GM19035 (cell line): ENCODE results near the gene RTF1.
A peak's percentile ranks its signal among the peaks of the same experiment; 100 is the strongest.
"Not testable (repeated sequence)": the region's sequence is repeated elsewhere in the genome, so short reads cannot be mapped to it uniquely, and the experiment has no call there.

Source experiments
- ATAC-seq: cut with Tn5 transposase; IDR thresholded peaks from one replicate; pipeline ENCODE4 v1.9.1; 2021; ENCODE audit not compliant: unreplicated experiment

Gene RTF1

DNA sequence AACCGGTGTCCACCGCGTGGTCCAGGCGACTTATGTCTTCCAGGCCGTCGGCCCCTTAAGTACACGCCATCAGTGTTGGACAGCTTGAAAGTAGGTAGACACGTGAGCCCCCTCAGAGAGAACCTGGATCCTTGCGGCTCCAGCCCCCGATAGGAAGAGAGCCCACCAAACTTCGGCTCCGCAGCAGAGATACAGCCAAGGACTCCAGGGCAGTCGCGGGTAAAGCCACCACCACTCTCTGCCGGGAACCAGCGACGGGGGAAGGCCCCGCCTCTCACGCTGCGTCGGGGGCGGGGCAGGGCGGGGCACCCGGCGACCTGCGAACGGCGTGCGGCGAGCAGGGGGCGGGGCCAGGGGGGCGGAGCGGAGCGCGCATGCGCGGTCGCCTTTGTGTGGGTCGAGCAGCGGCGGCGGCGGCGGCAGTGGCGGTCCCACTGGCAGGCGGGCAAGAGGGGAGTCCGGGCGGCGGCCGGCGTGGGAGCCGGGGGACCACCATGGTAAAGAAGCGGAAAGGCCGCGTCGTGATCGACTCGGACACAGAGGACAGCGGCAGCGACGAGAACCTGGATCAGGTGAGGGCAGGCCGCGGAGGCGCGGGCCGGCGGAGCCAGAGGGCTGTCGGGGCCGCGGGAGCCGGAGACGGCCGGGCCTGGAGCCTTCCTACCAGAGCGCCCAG lies at the start of gene RTF1:
Gene RTF1, plus strand, starts transcription at position 354 of the 676 bp plus-strand sequence. Its CDS starts 21 bp downstream, at position 375.
- peak; percentile 83 for ATAC-seq

DNA sequence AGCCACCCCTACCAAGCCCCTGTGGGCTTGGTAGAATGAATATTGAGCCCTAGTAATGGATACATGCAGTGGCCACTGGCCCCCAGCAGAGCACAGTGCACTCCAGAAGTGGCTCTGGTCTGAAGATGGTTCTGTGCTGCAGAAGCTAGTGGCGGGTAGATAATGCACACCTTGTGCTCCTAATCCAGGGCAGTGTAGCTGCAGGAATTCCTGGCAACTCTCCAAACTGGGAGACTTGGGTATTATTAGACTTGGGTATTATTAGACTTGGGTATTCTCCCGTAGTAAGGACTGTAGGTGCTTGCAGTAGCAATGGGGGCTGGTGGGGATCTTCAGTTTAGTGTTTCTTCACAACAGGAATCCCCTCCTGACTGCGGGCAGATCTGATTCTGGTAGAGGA lies 49.5 kb upstream of the RTF1 start:
- no peak for ATAC-seq

DNA sequence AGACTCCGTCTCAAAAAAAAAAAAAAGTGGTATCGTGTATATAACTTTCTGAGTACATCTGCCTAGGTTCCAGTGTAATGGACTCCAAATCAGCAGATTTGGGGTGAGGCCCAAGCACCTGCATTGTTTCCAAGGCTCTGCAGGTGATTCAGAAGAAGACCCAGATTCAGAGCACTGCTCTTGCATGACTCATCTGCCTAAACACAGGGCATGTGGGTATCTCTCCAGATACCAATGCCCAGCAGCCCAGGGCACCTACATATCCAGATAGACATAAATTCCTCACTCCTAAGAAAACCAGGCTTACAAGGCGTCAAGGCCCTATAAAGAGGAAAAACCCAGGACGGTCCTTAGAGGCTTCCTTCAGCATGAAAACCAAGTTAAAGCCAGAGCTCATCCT lies 38.9 kb upstream of the RTF1 start:
- no peak for ATAC-seq

DNA sequence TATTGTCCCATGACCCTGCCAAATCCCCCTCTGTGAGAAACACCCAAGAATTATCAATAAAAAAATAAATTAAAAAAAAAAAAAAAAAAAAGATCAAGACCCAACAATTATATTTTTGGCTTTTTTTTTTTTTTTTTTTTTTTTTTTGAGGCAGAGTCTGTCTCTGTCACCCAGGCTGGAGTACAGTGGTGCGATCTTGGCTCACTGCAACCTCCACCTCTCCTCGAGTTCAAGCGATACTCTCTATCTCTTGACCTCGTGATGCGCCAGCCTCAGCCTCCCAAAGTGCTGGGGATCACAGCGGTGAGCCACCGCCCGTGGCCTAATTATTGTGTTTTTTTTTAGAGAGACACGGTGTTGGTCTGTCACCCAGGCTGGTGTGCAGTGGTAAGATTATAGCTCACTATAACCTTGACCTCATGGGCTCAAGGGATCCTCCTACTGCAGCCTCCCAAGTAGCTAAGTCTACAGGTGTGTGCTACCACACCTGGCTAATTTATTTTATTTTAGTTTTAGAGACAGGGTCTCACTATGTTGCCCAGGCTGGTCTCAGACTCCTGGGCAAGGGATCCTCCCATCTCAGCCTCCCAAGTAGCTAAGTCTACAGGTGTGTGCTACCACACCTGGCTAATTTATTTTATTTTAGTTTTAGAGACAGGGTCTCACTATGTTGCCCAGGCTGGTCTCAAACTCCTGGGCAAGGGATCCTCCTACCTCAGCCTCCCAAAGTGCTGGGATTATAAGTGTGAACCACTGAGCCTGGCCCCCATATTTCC lies 32.7 kb upstream of the RTF1 start:
- ATAC-seq: not testable (repeated sequence)

DNA sequence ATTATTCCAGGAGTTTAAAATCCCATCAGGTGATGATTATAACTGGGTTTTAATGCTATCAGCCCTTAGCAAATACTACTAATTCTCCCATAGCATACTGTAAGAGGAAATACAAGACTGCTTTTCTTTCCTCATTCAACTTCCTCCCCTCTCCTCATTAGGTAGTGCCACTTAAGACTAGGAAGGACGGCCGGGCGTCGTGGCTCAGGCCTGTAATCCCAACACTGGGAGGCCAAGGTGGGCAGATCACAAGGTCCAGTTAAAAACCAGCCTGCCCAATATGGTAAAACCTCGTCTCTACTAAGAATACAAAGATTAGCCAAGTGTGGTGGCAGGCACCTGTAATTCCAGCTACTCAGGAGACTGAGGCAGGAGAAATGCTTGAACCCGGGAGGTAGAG lies 29.2 kb upstream of the RTF1 start:
- no peak for ATAC-seq

DNA sequence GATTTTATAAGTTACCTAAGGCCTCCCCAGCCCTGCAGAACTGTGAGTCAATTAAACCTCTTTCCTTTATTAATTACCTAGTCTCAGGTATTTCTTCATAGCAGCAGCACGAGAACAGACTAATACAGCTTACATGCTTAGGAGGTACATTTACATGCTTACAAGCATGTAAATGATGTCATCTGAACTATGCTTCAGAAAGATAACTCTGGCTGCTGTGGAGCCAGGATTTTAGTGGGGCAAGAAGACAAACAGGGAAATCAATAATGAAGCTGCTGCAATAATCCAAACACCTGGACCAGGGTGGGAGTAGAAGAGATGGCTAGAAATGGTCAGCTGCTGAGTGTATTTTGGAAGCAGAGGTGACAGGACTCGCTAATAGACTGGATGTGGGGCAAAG lies 24.2 kb upstream of the RTF1 start:
- ATAC-seq: no peak

DNA sequence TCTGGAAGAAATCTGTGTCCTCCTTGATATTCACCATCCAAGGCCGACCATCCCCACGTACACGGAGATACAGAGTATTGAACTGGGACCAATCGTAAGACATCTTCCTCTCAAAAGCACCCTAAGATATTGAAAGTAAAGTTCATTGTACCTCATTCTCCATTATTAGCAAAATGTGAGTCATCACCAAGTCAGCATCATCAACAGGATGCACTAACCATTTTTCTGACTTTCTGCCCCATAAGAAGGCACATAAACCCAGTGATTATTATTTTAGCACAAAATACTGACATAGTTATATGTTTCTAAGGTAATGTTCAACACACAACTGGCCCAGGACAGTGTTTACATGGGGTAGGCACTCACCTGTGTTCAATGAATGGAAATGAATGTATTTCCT lies 22.0 kb upstream of the RTF1 start:
- ATAC-seq: no peak

DNA sequence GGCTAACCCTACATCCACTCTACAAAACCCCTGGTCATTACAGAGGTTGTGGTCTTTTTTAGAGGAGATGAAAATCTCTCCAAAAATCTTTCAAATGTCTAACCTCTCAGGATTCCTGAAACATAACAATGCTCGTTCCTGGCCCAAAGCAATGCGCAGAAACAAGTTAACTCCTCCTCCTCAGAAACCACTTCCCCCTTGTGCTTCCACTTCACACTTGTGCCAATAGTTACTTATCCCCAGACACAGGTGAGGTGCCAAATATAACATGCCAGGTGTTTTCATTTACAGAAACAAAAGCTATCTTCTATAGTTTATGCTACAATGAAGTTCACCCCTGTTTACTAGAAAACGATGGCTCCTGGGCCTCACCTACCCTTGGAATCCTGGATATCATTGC lies 20.8 kb upstream of the RTF1 start:
- no peak for ATAC-seq

DNA sequence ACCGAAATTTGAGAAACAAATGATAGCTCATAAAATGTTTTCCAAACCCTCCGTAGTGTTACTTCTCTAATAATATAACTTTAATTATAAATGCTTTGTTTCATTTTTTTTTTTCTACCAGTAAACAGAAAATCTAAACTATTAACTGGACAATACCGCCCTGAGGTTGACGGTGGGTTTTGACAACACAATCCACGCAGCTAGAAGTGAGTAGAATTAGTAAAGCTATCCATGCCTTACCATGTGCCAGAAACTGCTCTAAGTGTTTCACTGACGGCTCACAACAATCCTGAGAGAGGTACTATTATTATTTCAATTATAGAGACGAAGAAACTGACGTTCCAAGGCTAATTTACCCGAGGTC lies 15.0 kb upstream of the RTF1 start:
- no peak for ATAC-seq

DNA sequence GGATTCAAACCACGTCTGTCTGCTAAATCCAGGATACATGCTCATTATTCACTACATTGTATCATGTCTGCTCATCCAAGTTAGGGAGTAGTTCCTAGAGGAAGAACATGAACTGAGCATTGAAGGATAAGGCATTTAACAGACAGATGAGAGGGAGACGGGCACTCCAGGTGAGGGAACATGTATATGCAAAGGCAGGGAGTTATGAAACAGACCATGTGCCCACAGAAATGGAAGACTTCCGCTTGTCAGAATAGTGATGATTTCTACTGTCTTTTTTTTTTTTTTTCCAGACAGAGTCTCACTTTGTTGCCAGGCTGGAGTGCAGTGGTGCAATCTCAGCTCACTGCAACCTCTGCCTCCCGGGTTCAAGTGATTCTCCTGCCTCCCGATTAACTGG lies 9.6 kb upstream of the RTF1 start:
- no peak for ATAC-seq

DNA sequence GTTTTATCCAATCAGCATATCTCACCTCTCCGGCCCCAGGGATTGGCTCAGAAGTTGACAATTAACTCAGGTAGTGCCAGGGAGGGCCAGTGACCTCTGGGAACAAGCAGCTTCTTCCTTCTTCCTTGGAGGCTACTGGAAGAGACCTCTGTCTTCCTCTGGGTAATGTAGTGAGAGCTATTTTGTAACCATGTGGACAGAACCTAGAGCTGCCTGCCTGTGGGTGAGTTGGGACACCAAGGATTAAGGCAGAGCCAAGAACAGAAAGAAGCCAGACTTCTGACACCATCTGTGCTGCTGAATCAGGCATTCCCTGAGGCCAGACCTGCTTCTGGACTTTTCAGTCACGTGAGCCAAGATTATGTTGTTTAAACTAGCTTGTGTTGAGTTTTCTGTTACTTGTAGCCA lies 8.7 kb upstream of the RTF1 start:
- ATAC-seq: no peak

DNA sequence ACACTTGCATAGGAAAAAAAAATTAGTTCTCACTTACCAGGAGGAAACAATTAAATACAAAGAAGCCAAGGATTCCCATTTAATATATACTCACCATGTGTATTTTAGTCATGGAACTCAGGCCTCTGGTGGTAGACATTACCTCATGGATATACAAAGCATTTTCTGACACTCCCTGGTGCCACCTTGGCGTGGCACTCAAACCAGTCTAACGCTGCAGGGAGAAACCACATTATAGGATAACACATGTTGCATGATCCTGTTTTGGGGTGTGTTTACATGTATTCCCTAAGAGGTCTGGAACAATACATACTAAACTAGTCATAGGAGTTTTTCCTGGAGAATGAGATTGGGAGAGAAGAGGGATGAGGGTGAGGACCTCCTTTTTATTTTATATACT lies 5.9 kb upstream of the RTF1 start:
- no peak for ATAC-seq

DNA sequence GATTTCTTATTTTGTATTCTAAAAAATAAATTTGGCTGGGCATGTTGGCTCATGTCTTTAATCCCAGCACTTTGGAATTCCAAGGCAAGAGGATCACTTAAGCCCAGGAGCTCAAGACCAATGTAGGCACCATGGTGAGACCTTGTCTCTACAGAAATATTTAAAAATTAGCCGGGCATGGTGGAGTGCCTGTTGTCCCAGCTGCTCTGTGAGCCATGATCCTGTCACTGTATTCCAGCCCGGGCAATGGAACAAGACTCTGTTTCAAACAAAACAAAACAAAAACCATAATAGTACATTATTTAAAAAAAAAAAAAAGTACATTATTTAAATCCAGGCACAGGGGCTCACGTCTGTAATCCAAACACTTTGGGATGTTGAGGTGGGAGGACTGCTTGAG lies 5.5 kb upstream of the RTF1 start:
- ATAC-seq: no peak

DNA sequence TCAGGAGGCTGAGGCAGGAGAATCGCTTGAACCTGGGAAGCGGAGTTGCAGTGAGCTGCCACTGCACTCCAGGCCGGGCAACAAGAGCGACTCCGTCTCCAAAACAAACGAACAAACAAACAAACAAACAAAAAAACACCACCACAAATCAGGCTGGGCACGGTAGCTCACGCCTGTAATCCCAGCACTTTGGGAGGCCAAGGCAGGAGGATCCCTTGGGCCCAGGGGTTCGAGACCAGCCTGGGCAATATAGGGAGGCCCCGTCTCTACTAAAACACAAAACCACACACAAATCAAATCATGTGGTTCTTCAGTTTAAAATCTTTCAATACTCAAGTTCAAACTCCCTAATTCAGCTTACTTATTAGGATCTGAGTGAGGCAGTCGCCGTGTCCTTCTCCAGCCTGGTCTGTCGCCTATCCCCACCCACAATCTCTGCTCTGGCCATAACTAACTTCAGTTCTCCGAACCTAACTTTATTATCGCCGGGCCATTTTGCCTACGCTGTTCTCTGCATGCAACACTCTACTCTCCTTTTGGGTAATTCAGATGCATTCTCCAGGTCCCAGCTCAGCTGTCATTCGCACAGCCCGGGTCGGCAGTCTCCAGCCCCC lies 660 bp upstream of the RTF1 start:
- ATAC-seq: no peak

DNA sequence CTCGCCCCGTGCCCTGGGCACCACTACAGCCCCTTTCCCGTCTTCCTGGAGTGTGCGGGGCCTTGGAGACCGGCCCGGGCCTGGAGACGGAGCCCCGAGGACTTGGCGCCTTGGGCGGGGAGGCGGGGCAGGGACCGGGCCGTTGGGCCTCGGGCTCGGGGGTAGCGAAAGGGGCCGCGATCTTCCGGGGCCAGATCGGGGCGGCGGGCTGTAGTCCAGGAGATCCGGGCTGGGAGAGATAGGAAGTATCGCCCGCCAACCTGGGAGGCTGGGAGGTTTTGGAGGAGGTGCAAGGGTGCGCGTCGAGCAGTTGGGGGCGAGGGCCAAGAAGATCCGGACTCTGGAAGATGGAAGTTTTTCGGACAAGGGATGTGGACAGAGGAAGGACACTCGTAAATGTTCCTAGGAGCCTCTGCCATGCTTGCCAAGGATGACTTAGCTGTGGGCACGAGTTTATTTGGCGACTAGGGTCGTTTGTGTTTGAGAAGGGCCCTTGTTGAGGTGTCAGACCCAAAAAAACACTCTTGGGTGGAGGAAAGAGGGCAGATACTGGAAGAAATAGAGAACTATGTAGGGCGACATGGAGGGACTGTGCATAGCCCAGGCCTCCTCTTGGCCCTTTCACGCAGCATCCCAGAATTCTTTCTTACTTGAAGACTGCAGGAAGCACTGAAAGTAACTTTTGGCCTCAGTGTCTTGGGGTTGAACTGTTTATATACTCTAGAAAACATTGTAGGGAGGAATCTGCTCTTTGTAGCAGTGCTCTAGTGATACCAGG lies 712 bp downstream of the RTF1 start:
- ATAC-seq: peak; percentile 44

DNA sequence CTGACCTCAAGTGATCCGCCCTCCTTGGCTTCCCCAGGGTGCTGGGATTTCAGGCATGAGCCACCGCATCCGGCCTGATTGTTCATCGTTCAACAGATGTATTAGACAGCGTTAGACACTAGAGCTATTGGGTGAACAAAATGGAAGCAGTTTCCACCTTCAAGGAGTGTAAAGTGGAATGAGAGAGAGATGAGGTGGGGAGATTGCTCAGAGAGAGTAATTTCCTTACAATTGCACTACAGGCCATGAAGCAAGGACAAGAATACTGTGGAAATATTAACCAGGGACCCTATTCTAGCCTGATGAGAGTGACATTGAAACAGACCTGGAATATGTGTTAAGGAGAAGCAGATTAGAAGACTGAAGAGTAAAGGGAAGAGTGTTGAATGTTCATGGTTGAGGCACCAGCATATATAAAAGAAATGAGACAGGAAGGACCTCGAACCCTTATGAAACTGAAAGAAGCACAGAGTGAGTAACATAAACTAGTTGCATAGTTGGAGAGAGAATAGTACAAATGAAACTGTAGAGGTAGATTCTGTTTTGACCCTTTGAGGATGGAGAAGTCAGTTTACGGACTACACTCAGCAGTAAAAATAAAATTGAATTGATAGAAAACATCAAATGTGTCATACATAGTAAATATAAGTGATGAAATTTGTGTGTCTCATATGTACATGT lies 7.2 kb downstream of the RTF1 start:
- peak; percentile 77 for ATAC-seq

DNA sequence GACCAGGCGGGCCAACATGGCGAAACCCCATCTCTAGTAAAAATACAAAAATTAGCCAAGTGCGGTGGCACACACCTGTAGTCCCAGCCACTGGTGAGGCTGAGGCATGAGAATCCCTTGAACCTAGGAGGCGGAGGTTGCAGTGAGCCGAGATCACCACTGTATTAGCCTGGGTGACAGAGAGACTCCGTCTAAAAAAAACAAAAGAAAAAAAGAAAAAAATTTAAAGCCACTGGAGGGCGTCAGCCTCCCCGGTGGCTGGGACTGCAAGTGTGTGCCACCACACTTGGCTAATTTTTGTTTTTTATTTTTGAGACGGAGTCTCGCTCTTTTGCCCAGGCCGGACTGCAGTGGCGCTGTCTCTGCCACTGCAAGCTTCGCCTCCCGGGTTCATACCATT lies 7.9 kb downstream of the RTF1 start:
- ATAC-seq: no peak

DNA sequence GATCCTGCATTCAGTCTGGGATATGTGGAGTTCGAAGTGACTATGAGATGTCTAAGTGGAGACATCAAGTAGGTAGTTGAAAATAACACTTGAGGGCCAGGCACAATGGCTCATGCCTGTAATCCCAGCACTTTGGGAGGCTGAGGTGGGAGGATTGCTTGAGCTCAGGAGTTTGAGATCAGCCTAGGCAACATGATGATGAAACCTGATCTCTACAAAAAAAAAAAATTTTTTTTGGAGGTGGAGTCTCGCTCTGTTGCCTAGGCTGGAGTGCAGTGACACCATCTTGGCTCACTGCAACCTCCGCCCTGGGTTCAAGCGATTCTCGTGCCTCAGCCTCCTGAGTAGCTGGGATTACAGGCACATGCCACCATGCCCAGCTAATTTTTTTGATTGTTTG lies 9.0 kb downstream of the RTF1 start:
- not testable (repeated sequence) for ATAC-seq

DNA sequence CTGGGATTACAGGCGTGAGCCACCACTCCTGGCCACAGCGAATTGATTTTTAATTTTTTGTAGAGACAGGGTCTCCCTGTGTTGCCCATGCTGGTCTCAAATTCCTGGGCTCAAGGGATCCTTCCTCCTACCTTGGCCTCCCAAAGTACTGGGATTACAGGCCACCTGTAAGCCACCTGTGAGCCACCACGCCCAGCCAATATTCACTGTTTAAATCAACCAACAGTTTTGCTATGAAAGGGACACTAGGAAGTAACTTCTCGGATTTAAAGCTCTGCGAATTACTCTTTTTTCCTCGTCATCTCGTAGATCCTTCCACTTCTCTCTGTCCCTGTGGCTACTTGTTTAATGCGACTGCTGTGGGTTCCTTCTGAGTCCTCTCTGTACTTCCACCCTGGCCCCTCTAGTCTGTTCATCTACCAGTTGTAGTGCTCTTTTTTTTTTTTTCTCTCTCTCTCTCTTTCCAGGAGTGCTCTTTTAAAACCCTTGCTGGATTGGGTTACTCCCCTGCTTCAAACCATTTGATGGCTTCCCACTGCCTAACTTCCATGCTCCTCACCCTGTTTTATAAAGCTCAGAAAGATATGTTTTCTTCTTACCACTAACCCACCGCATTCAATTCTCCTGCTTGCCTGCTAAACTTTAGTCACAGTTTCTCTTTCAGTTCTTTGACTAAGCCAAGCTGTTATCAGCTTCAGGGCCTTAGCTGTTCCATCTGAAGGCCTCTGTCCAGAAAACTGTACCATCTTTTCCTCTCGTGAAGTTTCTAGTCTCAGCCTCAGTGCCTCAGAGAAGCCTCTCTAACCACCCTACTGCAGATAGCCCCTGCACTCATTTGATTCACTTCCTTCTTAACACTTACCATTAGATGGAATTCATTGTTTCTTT lies 12.4 kb downstream of the RTF1 start:
- peak; percentile 77 for ATAC-seq
